ENCODE results near the gene SNRPD1.
"Not testable (repeated sequence)": the region's sequence is repeated elsewhere in the genome, so short reads cannot be mapped to it uniquely, and the experiment has no call there.

The SNRPD1 gene

DNA sequence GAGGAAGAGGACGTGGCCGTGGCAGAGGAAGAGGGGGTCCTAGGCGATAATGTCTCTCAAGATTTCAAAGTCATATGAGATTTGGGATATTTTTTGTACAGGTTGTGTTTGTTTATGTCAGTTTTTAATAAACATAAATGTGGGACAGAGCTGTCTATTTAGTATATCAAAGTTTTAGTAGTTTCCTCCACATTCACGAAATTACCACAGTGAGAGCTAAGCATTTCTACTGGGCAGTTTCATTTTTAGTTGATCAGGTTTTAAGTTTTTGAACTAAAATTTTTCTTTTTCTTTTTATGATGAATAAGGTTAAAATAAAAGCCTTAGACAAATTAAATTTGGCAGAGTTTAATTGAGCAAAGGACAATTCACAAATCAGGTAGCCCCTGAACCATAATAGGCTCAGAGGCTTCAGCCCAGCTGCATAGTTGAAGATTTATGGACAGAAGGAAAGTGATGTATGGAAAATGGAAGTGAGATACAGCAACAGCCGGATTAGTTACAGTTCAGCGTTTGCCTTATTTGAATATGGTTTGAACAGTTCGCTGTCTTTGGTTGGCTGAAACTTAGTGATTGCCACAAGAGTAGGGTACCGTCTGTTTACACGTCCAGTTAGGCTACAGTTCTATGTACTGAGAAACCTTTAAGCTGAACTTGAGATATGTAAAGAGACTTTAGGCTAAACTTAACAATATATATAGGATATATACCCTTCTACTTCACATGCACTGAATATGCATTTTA, 17.1 kb downstream of the SNRPD1 start:
- no peak overlapping the region for H3K4me3 ChIP-seq (ENCODE audit: low read depth, low read length)
- TF ChIP-seq, protein P1, sequence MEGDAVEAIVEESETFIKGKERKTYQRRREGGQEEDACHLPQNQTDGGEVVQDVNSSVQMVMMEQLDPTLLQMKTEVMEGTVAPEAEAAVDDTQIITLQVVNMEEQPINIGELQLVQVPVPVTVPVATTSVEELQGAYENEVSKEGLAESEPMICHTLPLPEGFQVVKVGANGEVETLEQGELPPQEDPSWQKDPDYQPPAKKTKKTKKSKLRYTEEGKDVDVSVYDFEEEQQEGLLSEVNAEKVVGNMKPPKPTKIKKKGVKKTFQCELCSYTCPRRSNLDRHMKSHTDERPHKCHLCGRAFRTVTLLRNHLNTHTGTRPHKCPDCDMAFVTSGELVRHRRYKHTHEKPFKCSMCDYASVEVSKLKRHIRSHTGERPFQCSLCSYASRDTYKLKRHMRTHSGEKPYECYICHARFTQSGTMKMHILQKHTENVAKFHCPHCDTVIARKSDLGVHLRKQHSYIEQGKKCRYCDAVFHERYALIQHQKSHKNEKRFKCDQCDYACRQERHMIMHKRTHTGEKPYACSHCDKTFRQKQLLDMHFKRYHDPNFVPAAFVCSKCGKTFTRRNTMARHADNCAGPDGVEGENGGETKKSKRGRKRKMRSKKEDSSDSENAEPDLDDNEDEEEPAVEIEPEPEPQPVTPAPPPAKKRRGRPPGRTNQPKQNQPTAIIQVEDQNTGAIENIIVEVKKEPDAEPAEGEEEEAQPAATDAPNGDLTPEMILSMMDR (conservative IDR thresholded peaks at IDR 0.05; ENCODE audit: low read depth, low read length) = no peak
- no peak for DNase-seq (ENCODE audit: low read depth)

DNA sequence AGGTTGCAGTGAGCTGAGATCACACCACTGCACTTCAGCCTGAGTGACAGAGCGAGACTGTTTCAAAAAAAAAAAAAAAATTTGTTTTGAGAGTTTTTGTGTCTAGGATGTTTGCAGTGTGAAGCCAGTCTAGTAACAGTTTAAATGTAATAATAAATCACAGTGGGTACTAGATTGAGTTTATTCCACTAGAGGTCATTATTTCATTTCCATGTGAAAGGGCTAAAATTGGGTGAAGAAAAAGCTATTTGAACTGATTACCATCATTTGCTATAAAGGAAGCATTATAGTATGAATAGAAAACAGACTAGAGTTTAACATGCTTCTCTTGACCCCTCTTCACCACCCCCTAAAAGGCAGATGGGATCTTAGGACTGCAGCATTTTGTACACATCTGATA, 20.3 kb downstream of the SNRPD1 start:
- peak; percentile 54 for DNase-seq (ENCODE audit: low read depth)
- H3K4me3 ChIP-seq (ENCODE audit: low read depth, low read length) = no peak overlapping the region
- TF ChIP-seq, protein P1 (conservative IDR thresholded peaks at IDR 0.05; ENCODE audit: low read depth, low read length) = peak; percentile 37

DNA sequence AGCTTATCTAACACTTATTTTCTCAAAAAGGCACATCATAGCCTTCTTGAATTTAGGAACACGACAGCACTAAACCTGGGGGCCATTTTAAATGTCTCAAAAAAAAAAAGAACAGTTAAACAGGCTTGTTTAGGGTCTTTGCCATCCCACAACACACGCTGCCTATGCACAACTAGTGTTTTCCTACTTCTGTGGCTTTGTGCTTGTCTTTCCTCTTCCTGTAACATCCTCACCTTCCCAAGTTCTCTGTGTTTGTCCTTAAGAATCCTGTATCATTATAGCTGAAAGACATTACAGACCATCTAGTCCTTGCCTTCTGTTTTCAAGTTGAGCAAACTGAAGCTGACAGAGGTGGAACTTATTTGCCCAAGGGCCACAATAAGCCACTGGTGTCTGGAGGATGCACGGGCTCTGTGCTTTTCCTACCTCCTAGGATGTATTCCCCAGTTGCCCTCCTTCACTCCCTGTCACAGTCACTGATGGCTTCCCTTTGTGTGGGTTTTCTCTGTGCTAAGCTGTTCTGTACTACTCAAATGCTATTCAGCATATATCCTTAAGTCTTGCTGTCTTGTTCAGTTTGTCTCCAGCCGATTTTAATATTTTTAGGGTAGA, 22.6 kb downstream of the SNRPD1 start:
- H3K4me3 ChIP-seq (ENCODE audit: low read depth, low read length) = no peak overlapping the region
- no peak for DNase-seq (ENCODE audit: low read depth)
- TF ChIP-seq, protein P1 (conservative IDR thresholded peaks at IDR 0.05; ENCODE audit: low read depth, low read length) = no peak

DNA sequence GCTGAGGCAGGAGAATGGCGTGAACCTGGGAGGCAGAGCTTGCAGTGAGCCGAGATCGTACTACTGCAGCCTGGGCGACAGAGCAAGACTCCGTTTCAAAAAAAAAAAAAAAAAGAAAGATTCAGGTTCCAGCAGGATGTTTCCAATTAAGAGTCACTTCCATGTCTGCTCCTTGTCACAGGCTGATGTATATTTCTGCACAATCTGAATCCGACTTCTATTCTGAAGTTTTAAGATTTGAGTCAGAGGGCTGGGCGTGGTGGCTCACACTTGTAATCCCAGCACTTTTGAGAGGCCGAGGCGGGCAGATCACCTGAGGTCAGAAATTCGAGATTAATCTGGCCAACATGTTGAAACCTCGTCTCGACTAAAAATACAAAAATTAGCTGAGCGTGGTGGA, 24.7 kb downstream of the SNRPD1 start:
- no peak for DNase-seq (ENCODE audit: low read depth)
- no peak overlapping the region for H3K4me3 ChIP-seq (ENCODE audit: low read depth, low read length)
- TF ChIP-seq, protein P1 (conservative IDR thresholded peaks at IDR 0.05; ENCODE audit: low read depth, low read length) = no peak

DNA sequence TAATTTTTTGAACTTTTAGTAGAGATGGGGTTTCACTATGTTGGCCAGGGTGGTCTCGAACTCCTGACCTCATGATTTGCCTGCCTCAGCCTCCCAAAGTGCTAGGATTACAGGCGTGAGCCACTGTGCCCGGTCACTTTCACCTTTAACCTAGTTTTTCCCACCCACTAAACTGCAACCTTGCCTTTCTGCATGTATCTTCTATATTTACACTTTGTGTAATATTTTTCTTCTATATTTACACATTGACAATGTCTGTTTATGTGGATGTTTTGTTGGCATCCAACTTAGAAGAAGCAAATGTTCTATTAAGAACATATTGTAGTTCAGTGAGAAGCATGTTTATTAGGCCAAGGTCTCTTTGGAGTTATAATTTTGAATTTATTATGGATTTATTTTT, 26.7 kb downstream of the SNRPD1 start:
- no peak for DNase-seq (ENCODE audit: low read depth)
- H3K4me3 ChIP-seq (ENCODE audit: low read depth, low read length) = no peak overlapping the region
- TF ChIP-seq, protein P1 (conservative IDR thresholded peaks at IDR 0.05; ENCODE audit: low read depth, low read length) = no peak

DNA sequence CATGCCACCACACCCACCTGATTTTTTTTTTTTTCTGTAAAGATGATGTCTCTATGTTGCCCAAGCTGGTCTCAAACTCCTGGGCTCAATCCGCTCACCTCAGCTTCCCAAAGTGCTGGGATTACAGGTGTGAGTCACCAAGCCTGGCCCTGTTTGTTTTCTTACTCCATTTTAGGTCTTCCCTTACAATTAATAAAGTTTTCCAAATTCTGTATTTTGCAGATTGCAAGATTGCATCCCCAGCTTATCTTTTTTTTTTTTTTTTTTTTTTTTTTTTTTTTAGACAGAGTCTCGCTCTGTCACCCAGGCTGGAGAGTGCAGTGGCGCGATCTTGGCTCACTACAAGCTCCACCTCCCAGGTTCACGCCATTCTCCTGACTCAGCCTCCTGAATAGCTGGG, 28.3 kb downstream of the SNRPD1 start:
- DNase-seq (ENCODE audit: low read depth); H3K4me3 ChIP-seq (ENCODE audit: low read depth, low read length): not testable (repeated sequence)

DNA sequence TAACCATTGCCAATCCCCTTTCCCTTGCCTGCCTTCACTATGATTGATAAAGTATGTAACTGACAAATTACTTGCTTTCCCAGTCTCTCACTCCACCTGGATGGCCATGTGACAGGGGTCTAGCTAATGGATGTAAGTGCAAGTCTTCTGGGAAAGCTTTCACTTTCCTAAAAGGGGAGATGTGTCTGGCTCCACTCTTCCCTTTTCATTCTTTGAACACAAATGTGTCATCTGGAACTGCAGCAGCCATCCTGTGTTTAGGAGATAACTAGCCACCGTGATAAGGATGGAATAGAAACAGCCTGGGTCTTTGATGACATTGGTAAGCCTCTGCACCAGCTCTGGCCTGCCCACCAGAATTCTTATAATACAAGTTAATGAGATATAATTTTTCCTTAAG, 38.2 kb downstream of the SNRPD1 start:
- TF ChIP-seq, protein P1 (conservative IDR thresholded peaks at IDR 0.05; ENCODE audit: low read depth, low read length) = no peak
- H3K4me3 ChIP-seq (ENCODE audit: low read depth, low read length) = no peak overlapping the region
- no peak for DNase-seq (ENCODE audit: low read depth)
